Bronchial epithelial cell (primary cell): ENCODE data around the gene TMEM131. TPM values are rescaled to one million over a fixed set of nuclear protein-coding genes. Genes with fewer than 3 reads are reported as not detected.

Experiments
- DNase-seq: peaks from one replicate; pipeline ENCODE4 v3.0.0-alpha.2; 2010; ENCODE audit warnings: low read depth
- FAIRE-seq: peaks from 2 replicates; lab custom pipeline; 2011; peaks lifted over from hg19 to GRCh38; lab: Jason Lieb, UNC
- H3K27me3 ChIP-seq: 2 replicates; pipeline ENCODE4 v1.5.1; 2011; ENCODE audit warnings: low read length; ENCODE audit not compliant: control insufficient read depth, insufficient read depth
- H3K36me3 ChIP-seq: 2 replicates; pipeline ENCODE4 v1.5.1; 2011; ENCODE audit warnings: low read length; ENCODE audit not compliant: control insufficient read depth, insufficient read depth
- H3K4me3 ChIP-seq: 2 replicates; pipeline ENCODE4 v1.5.1; 2011; ENCODE audit warnings: mild to moderate bottlenecking, low read depth, low read length, control low read depth
- total RNA-seq: library from RNA; depleted of rRNA; stranded (reverse); fragments of >200 nt; gene quantifications from 2 replicates; pipeline ENCODE4 v1.2.1, GENCODE V29; 2014
- TF ChIP-seq, protein P1 (sequence below): IDR thresholded peaks from 2 replicates; pipeline ENCODE4 v1.5.1; 2011; ENCODE audit warnings: mild to moderate bottlenecking, moderate library complexity, low read length, control low read depth, inconsistent platforms; ENCODE audit not compliant: insufficient read depth, severe bottlenecking

TMEM131 gene
- total RNA-seq, 1 donor from 2014 or later = 14.0 TPM

DNA sequence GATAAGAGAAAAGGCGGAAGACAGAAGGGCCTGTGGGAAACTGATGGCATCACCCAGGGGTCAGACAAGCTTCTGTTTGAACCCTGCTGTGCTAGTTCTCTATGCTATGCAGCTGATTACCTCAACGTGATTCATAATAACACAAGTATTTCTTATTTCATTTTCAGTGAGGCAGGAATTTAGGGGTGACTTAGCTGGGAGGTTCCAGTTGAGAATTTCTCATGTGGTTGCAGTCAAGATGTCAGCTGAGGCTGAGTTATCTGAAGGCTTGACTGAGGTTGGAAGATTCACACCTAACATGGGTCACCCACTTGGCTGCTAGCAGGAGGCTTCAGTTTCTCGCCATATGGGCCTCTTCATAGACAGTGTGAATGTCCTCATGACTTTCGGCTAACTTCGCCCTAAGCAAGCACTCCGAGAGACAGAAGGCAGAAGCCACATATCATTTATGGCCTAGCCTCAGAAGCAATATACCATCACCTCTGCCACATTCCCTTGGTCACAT, 34.0 kb upstream of the TMEM131 start:
- TF ChIP-seq, protein P1, sequence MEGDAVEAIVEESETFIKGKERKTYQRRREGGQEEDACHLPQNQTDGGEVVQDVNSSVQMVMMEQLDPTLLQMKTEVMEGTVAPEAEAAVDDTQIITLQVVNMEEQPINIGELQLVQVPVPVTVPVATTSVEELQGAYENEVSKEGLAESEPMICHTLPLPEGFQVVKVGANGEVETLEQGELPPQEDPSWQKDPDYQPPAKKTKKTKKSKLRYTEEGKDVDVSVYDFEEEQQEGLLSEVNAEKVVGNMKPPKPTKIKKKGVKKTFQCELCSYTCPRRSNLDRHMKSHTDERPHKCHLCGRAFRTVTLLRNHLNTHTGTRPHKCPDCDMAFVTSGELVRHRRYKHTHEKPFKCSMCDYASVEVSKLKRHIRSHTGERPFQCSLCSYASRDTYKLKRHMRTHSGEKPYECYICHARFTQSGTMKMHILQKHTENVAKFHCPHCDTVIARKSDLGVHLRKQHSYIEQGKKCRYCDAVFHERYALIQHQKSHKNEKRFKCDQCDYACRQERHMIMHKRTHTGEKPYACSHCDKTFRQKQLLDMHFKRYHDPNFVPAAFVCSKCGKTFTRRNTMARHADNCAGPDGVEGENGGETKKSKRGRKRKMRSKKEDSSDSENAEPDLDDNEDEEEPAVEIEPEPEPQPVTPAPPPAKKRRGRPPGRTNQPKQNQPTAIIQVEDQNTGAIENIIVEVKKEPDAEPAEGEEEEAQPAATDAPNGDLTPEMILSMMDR = no peak
- FAIRE-seq (no peak), DNase-seq (peak; percentile 16)
- Histone ChIP-seq H3K27me3 (peaks cover 2% of the 10 kb centered on the region), H3K36me3 (no peaks in the 10 kb centered on the region), H3K4me3 (no peak overlapping the region)

DNA sequence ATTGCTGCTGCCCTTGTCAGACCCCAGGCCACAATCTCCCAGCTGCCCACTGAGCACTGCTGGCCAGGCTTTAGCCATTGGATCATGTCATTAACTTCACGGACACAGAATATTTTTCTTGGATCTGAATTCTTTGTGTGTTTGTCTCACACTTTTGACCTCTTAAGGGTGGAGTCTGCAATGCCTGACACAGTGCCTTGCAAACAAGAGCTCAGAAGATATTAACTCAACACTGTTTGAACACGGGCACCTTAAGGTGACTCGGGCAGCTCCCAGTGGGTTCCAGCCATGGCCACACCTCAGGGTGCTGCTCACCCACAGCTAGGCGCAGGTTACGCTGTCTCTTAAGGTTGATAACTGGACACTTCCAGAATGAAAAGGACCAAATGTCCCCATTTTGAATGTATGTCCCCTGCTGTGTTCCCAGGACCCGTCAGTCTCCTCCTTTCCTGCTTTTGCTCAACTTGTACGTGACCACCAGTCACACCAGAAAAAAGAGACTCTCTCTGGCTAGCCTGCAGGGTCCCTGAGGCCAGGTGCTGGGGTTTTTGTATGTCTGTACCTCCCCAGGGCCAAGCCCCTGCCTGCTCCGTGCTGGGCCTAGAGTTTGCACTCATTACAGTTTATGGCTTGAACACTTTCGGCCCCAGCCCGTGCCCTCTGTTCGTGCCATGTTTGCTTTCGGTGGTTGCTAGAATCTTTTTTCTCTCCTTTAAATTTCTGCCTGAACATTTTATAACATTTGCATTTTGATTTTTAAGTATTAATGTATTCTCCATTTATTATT, 33.4 kb upstream of the TMEM131 start:
- peaks cover 2% of the 10 kb centered on the region for H3K27me3 ChIP-seq
- FAIRE-seq = no peak
- no peak for DNase-seq
- TF ChIP-seq, protein P1 = no peak
- no peaks in the 10 kb centered on the region for H3K36me3 ChIP-seq
- no peak overlapping the region for H3K4me3 ChIP-seq

DNA sequence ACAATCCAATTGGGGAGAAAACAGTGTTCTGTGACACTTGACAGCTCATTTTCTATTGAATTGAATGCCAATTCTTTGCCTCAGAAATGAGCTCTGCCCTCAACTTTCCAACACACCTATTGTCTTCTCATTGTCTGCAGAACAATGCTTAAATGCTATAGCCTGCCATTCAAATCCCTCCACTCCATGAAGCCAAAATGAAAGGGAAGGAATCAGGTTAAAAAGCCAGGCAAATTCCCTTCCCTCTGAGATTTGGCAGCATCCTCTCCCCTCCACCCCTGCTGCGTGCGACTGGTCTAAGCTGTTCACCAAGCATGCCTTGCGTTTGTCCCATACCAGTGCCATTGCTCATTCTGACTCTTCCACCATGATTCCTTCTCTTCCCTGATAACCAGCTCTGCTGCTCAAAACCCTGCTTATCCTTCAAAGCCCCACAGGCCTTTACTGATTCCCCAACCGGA, 32.4 kb upstream of the TMEM131 start:
- Histone ChIP-seq H3K4me3 (no peak overlapping the region), H3K36me3 (no peaks in the 10 kb centered on the region), H3K27me3 (peaks cover 2% of the 10 kb centered on the region)
- DNase-seq = peak; percentile 9
- TF ChIP-seq, protein P1 = no peak
- no peak for FAIRE-seq

DNA sequence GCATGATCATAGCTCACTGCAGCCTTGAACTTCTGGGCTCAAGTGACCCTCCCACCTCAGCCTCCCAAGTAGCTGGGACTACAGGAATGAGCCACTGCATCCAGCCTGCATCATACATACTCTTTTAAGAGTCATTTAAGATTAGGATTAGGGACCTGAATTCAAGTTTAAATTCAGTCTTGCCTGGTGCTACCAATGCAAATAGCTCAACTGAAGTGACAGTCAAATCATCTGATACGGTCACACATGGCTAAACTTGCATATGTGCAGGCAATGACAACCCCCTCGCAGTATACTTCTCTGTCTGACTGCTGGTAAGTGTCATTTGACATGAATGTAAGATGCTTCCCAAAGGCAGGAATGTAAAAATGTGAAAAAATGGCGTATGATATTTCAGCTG, 31.8 kb upstream of the TMEM131 start:
- no peak for FAIRE-seq

DNA sequence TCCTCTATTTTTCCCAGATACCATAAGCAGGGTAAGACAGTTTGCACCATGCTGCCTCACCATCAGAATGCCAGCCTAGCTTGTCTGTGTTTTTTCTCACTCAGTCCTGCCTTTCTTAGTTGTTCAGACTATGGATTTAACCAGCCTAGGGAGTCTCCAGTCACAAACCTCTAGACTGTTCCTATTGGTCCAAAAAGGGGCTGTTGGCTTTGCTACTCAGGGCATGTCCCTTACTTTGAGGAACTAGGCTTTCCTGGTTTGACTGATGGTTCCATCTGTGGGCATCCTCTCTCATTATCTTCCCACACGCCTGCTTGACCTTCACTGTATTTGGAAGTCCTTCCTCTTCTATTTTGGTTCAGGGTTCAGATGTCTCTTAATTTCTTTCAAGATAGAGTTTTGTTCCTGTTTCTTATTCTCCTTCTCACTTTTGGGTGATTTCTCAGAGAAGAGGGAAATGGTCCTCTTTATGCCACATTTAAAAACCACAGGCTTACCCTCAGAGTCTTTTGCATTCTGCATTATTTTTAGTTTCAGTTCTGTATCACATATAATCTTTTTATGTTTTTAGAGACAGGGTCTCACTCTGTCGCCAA, 31.3 kb upstream of the TMEM131 start:
- TF ChIP-seq, protein P1 = no peak
- Histone ChIP-seq H3K27me3 (peaks cover 2% of the 10 kb centered on the region), H3K36me3 (no peaks in the 10 kb centered on the region), H3K4me3 (no peak overlapping the region)
- DNase-seq (no peak), FAIRE-seq (no peak)

More for the DNA sequence above, 31.8 kb upstream of the TMEM131 start:
- peaks cover 2% of the 10 kb centered on the region for H3K27me3 ChIP-seq
- H3K36me3 ChIP-seq = no peaks in the 10 kb centered on the region
- no peak for DNase-seq
- no peak overlapping the region for H3K4me3 ChIP-seq
- TF ChIP-seq, protein P1 = no peak
